ENCODE data around the gene MORN1. TPM values are rescaled to one million over a fixed set of nuclear protein-coding genes. Genes with fewer than 3 reads are reported as not detected.

The MORN1 gene
- total and polyA plus RNA-seq, 2 experiments from 2014 or later, result 4.8 to 11.1 TPM

DNA sequence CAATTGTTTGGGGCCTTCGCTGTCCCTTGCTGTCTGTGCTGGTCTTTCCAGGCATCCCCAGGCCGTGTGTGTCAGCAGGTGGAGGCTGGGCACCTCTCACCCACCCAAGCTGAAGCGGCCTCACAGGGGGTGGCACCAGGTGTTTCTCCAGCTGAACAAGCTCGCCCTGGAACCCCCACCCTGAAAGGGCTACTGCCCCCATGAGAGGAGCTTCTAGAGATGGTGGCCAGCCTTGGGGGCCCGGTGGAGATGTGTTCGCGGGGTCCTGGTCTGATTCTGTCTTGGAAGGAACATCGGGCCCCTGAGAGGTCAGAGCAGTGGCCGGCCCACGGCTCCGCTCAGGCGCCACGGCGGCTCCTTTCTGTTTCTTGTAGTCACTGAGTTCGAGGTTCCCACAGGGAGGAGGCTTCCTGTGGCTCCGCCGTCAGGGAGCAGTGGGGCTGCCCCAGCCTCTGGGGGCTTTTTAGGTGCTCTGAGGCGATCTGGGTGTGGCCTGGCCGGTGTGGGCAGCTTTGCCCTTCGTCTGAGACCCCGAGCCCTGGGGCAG, 116.4 kb downstream of the MORN1 start (continued):
- TF ChIP-seq, protein P1, sequence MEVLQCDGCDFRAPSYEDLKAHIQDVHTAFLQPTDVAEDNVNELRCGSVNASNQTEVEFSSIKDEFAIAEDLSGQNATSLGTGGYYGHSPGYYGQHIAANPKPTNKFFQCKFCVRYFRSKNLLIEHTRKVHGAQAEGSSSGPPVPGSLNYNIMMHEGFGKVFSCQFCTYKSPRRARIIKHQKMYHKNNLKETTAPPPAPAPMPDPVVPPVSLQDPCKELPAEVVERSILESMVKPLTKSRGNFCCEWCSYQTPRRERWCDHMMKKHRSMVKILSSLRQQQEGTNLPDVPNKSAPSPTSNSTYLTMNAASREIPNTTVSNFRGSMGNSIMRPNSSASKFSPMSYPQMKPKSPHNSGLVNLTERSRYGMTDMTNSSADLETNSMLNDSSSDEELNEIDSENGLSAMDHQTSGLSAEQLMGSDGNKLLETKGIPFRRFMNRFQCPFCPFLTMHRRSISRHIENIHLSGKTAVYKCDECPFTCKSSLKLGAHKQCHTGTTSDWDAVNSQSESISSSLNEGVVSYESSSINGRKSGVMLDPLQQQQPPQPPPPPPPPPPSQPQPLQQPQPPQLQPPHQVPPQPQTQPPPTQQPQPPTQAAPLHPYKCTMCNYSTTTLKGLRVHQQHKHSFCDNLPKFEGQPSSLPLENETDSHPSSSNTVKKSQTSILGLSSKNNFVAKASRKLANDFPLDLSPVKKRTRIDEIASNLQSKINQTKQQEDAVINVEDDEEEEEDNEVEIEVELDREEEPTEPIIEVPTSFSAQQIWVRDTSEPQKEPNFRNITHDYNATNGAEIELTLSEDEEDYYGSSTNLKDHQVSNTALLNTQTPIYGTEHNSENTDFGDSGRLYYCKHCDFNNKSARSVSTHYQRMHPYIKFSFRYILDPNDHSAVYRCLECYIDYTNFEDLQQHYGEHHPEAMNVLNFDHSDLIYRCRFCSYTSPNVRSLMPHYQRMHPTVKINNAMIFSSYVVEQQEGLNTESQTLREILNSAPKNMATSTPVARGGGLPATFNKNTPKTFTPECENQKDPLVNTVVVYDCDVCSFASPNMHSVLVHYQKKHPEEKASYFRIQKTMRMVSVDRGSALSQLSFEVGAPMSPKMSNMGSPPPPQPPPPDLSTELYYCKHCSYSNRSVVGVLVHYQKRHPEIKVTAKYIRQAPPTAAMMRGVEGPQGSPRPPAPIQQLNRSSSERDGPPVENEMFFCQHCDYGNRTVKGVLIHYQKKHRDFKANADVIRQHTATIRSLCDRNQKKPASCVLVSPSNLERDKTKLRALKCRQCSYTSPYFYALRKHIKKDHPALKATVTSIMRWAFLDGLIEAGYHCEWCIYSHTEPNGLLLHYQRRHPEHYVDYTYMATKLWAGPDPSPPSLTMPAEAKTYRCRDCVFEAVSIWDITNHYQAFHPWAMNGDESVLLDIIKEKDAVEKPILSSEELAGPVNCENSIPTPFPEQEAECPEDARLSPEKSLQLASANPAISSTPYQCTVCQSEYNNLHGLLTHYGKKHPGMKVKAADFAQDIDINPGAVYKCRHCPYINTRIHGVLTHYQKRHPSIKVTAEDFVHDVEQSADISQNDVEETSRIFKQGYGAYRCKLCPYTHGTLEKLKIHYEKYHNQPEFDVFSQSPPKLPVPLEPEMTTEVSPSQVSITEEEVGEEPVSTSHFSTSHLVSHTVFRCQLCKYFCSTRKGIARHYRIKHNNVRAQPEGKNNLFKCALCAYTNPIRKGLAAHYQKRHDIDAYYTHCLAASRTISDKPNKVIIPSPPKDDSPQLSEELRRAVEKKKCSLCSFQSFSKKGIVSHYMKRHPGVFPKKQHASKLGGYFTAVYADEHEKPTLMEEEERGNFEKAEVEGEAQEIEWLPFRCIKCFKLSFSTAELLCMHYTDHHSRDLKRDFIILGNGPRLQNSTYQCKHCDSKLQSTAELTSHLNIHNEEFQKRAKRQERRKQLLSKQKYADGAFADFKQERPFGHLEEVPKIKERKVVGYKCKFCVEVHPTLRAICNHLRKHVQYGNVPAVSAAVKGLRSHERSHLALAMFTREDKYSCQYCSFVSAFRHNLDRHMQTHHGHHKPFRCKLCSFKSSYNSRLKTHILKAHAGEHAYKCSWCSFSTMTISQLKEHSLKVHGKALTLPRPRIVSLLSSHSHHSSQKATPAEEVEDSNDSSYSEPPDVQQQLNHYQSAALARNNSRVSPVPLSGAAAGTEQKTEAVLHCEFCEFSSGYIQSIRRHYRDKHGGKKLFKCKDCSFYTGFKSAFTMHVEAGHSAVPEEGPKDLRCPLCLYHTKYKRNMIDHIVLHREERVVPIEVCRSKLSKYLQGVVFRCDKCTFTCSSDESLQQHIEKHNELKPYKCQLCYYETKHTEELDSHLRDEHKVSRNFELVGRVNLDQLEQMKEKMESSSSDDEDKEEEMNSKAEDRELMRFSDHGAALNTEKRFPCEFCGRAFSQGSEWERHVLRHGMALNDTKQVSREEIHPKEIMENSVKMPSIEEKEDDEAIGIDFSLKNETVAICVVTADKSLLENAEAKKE (CRISPR knock-in tag; IDR thresholded peaks at IDR 0.05), result no peak

GRCh38 chr1:2274231-2274928, 117.0 kb downstream of the MORN1 start:
- H3K36me3 Mint-ChIP-seq (ENCODE audit: low read depth), result peaks cover 17% of the 10 kb centered on the region
- Histone ChIP-seq H3K79me2 (replicated peaks; ENCODE audit: insufficient read depth) (peaks cover 88% of the 10 kb centered on the region), H3F3A (replicated peaks; ENCODE audit: low read depth) (0 out of 2 replicates have a peak, but pooled peaks cover 28% of the 10 kb centered on the region), H3K27ac (ENCODE audit: low read depth) (peak overlapping the region; percentile 89; the same call in 1 of the 2 replicates), H3K9me2 (ENCODE audit: insufficient read depth) (no peaks in the 10 kb centered on the region), H2AFZ (no peak overlapping the region), H3K4me3 (no peak overlapping the region), H4K20me1 (replicated peaks; ENCODE audit: insufficient read depth) (peaks cover 31% of the 10 kb centered on the region), H3K36me3 (ENCODE audit: insufficient read depth) (no peaks in the 10 kb centered on the region; the same call in 1 of the 2 replicates), H3K4me1 (ENCODE audit: insufficient read depth) (peaks cover 57% of the 10 kb centered on the region), H3K4me2 (no peak overlapping the region), H3K27me3 (ENCODE audit: insufficient read depth) (no peaks in the 10 kb centered on the region)
- peaks cover 24% of the 10 kb centered on the region for H3K27me3 Mint-ChIP-seq (ENCODE audit: insufficient read depth, low read depth, poor library complexity)
- H3K27ac Mint-ChIP-seq, result peak overlapping the region; percentile 67; the same call in 1 of the 2 replicates
- H3K4me1 Mint-ChIP-seq, result peaks cover 69% of the 10 kb centered on the region
- H3K9me3 Mint-ChIP-seq, result peaks cover 4% of the 10 kb centered on the region; the same call in 1 of the 3 replicates
- H3K4me3 Mint-ChIP-seq, result no peak overlapping the region
- no peak for DNase-seq (ENCODE audit: low spot score)
- peak in 1 of 2 experiments; percentile 17; a peak in 1 of 4 replicates for TF ChIP-seq CTCF (conservative IDR thresholded peaks at IDR 0.05; ENCODE audit: low read depth in 2 of 2)
- TF ChIP-seq EZH2 (IDR thresholded peaks at IDR 0.05; ENCODE audit: low read depth, unreplicated experiment), result no peak
- TF ChIP-seq ZNF114 (CRISPR knock-in tag; IDR thresholded peaks at IDR 0.05), result no peak
- ATAC-seq, result no peak

All from GM23338 (cell line).